ENCODE data around the gene ABHD12B. TPM values are rescaled to one million over a fixed set of nuclear protein-coding genes. Genes with fewer than 3 reads are reported as not detected.

The ABHD12B gene
- total and polyA plus RNA-seq, 2 of the 13 experiments (the other 11 are each of a cell fraction or from before 2014, with no cell fraction given): not detected

GRCh38 chr14:50946234-50946935, 74.5 kb downstream of the ABHD12B start:
- peak; percentile 30 for DNase-seq (ENCODE audit: low spot score)
- FAIRE-seq: no peak
- Histone ChIP-seq H2AFZ (ENCODE audit: low read length) (no peak overlapping the region), H3K4me2 (ENCODE audit: low read depth, low read length) (peak overlapping the region; percentile 23), H4K20me1 (ENCODE audit: insufficient read depth, low read length) (0 out of 2 replicates have a peak, but pooled peaks cover 4% of the 10 kb centered on the region), H3K36me3 (replicated peaks in 1 of 2; ENCODE audit: control insufficient read depth in 1 of 2, insufficient read depth in 2 of 2, low read length in 2 of 2) (peaks cover 0 to 1% of the 10 kb centered on the region in 2 experiments; a peak in 1 of 5 replicates), H3K9ac (ENCODE audit: insufficient read depth, low read depth, low read length) (no peak overlapping the region), H3K27ac (ENCODE audit: extremely low read length, insufficient read depth, low read length) (no peak overlapping the region), H3K79me2 (ENCODE audit: insufficient read depth, low read length) (peaks cover 17% of the 10 kb centered on the region), H3K4me3 (replicated peaks in 1 of 3; ENCODE audit: insufficient read depth in 1 of 3, low read depth in 2 of 3, low read length in 3 of 3) (no peak overlapping the region), H3K9me3 (ENCODE audit: low read length) (no peaks in the 10 kb centered on the region), H3K27me3 (ENCODE audit: control insufficient read depth in 1 of 2, insufficient read depth in 2 of 2, low read length in 2 of 2) (no peaks in the 10 kb centered on the region), H3K4me1 (ENCODE audit: insufficient read depth, low read length) (peaks cover 26% of the 10 kb centered on the region)
- intact Hi-C loops (cut with micrococcal nuclease; ENCODE audit: unreplicated experiment) (loop anchor here (10.0 kb wide), 1 partner anchor 332 kb away; no protein-coding TSS in a partner anchor), in situ Hi-C loops (cut with HindIII; ENCODE audit: extremely low pct_ligation_motif_present, low pct_unique_long_range_greater_than_20kb) (no loop called here)
- POLR2A ChIA-PET: interaction anchor here (3.1 to 3.8 kb wide), 2 partner anchors 11 to 116 kb away, joined by 13 to 44 read pairs; partner anchors contain the start of gene NIN
- CTCF ChIA-PET (ENCODE audit: low intra/inter-chr PET ratio, low total read pairs): no interaction called here
- no peak for ATAC-seq
- BruUV-seq (replicated peaks): TSS peak; percentile 21
- 82% methylated on average over 5 of the region's 5 CpGs for WGBS (ENCODE audit: low lambda C conversion rate)
- TF ChIP-seq REST (IDR thresholded peaks at IDR 0.05; ENCODE audit: borderline replicate concordance in 1 of 2, low read depth in 1 of 2, low read length in 2 of 2) (no peak), SOX13 (IDR thresholded peaks at IDR 0.05) (no peak), SOX13 (CRISPR knock-in tag; conservative IDR thresholded peaks at IDR 0.05 in 1 of 2, IDR thresholded peaks at IDR 0.05 in 1 of 2) (no peak), ZBTB40 (IDR thresholded peaks at IDR 0.05) (no peak), ZBTB40 (CRISPR knock-in tag; IDR thresholded peaks at IDR 0.05) (no peak), CHD2 (IDR thresholded peaks at IDR 0.05; ENCODE audit: low read depth, low read length) (no peak), SRSF9 (IDR thresholded peaks at IDR 0.05; ENCODE audit: borderline replicate concordance, insufficient read depth, low read depth, low read length, poor library complexity, severe bottlenecking) (no peak), GFI1 (CRISPR knock-in tag; IDR thresholded peaks at IDR 0.05; ENCODE audit: borderline replicate concordance) (no peak), RFX5 (IDR thresholded peaks at IDR 0.05; ENCODE audit: low read depth, low read length) (no peak), ZNF576 (CRISPR knock-in tag; IDR thresholded peaks at IDR 0.05) (no peak)
